Erythroblast (primary cell): Measurements from ENCODE around the gene FAM118A.
A peak's percentile ranks its signal among the peaks of the same experiment; 100 is the strongest.
"Not testable (repeated sequence)": the region's sequence is repeated elsewhere in the genome, so short reads cannot be mapped to it uniquely, and the experiment has no call there.

Source experiments
- DNase-seq, 2 experiments: peaks; one replicate each; lab custom pipeline; 2025; lab: John Stamatoyannopoulos, UW
- GATA1 ChIP-seq: IDR thresholded peaks from 2 replicates; pipeline ENCODE4 v1.6.1; 2011; ENCODE audit warnings: low read depth, mild to moderate bottlenecking, control low read depth, low read length, moderate library complexity
- POLR2A ChIP-seq: IDR thresholded peaks from 2 replicates; pipeline ENCODE4 v1.6.1; 2011; ENCODE audit warnings: mild to moderate bottlenecking, low read length

FAM118A gene

GRCh38 chr22:45292731-45293442 lies 16.8 kb upstream of the FAM118A start:
- TF ChIP-seq GATA1 = no peak
- TF ChIP-seq POLR2A = no peak
- no peak for DNase-seq

GRCh38 chr22:45294030-45294429 lies 15.7 kb upstream of the FAM118A start:
- TF ChIP-seq GATA1 (no peak), POLR2A (no peak)
- no peak for DNase-seq

- DNase-seq = not testable (repeated sequence)
These were observed 14.7 kb upstream of the FAM118A start for GRCh38 chr22:45295004-45295403.

GRCh38 chr22:45295492-45295891 lies 14.2 kb upstream of the FAM118A start:
- TF ChIP-seq POLR2A (no peak), GATA1 (no peak)
- DNase-seq = no peak

GRCh38 chr22:45296628-45297297 lies 13.0 kb upstream of the FAM118A start:
- TF ChIP-seq POLR2A (no peak), GATA1 (no peak)
- DNase-seq = no peak

- TF ChIP-seq POLR2A (no peak), GATA1 (no peak)
- no peak for DNase-seq
These were observed 10.7 kb upstream of the FAM118A start for GRCh38 chr22:45298934-45299505.

- TF ChIP-seq GATA1 = no peak
- no peak for TF ChIP-seq POLR2A
- no peak for DNase-seq
These were observed 7.0 kb upstream of the FAM118A start for GRCh38 chr22:45302751-45303150.

- DNase-seq = no peak
These were observed 6.6 kb upstream of the FAM118A start for GRCh38 chr22:45303181-45303580.

GRCh38 chr22:45304971-45305370 lies 4.8 kb upstream of the FAM118A start:
- no peak for DNase-seq
- TF ChIP-seq POLR2A (no peak), GATA1 (no peak)

More at GRCh38 chr22:45303181-45303580, 6.6 kb upstream of the FAM118A start:
- TF ChIP-seq GATA1 (no peak), POLR2A (no peak)

- no peak for DNase-seq
- no peak for TF ChIP-seq GATA1
- TF ChIP-seq POLR2A = no peak
These were observed 4.2 kb upstream of the FAM118A start for GRCh38 chr22:45305456-45306075.

- DNase-seq = no peak
- no peak for TF ChIP-seq GATA1
- TF ChIP-seq POLR2A = no peak
These were observed 3.6 kb upstream of the FAM118A start for GRCh38 chr22:45306139-45306538.

- DNase-seq = no peak
- TF ChIP-seq GATA1 (no peak), POLR2A (no peak)
These were observed 1.3 kb upstream of the FAM118A start for GRCh38 chr22:45308391-45308956.

- TF ChIP-seq POLR2A (no peak), GATA1 (no peak)
- peak in 1 of 2 experiments; percentile 36 for DNase-seq
These were observed 745 bp upstream of the FAM118A start for GRCh38 chr22:45308957-45309421.

- DNase-seq = peak; percentile 49 to 63
- TF ChIP-seq POLR2A (no peak), GATA1 (no peak)
These were observed 720 bp downstream of the FAM118A start for GRCh38 chr22:45310331-45310976.
